HEK293 (cell line): ENCODE measurements around the gene RNF39.

Experiments used
- CTCF ChIA-PET: fragments of 350-600 bp; formaldehyde crosslinking; extraction: SDS; loops from one replicate; lab custom pipeline; 2021; ENCODE audit warnings: antibody characterized with exemption; lab: Yijun Ruan, JAX
- POLR2A ChIA-PET: fragments of 300-600 bp; formaldehyde crosslinking; extraction: SDS; loops from one replicate; lab custom pipeline; 2020; ENCODE audit warnings: antibody characterized with exemption, inconsistent platforms; lab: Yijun Ruan, JAX
- H3K27ac ChIP-seq: fragments of 200-500 bp; sonication (Bioruptor generic); 2 replicates; pipeline ENCODE4 v1.5.1; 2014; ENCODE audit warnings: low read depth, low read length, control low read depth, inconsistent platforms; ENCODE audit errors: extremely low read depth
- H3K36me3 ChIP-seq, 2 experiments: fragments of 200-500 bp in 1 of 2; sonication (Bioruptor generic) in 1 of 2; 1 replicate in 1 of 2; 2 replicates in 1 of 2; pipeline ENCODE4 v1.5.1; 2014 to 2017; ENCODE audit warnings: inconsistent platforms in 2 of 2, low read length in 2 of 2; ENCODE audit not compliant: control insufficient read depth in 2 of 2, insufficient read depth in 1 of 2
- H3K4me1 ChIP-seq: fragments of 200-500 bp; sonication (Bioruptor generic); 2 replicates; pipeline ENCODE4 v1.5.1; 2014; ENCODE audit warnings: mild to moderate bottlenecking, low read length, inconsistent platforms; ENCODE audit not compliant: control insufficient read depth, insufficient read depth
- H3K4me3 ChIP-seq: 2 replicates; pipeline ENCODE4 v1.5.1; 2011; ENCODE audit warnings: low read depth, mild to moderate bottlenecking, control low read depth, low read length, moderate library complexity
- H3K9me3 ChIP-seq: fragments of 200-500 bp; sonication (Bioruptor generic); 2 replicates; pipeline ENCODE4 v1.5.1; 2014; ENCODE audit warnings: low read depth, low read length, inconsistent platforms; ENCODE audit not compliant: control insufficient read depth, insufficient read depth
- KLF1 ChIP-seq: fragments of 450-650 bp; formaldehyde crosslinking; IDR thresholded peaks from 2 replicates; pipeline ENCODE4 v1.5.1; 2016; ENCODE audit warnings: missing biosample characterization, missing genetic modification characterization
- KLF8 ChIP-seq: fragments of 450-650 bp; formaldehyde crosslinking; IDR thresholded peaks from 2 replicates; pipeline ENCODE4 v1.5.1; 2016; ENCODE audit warnings: missing biosample characterization, missing genetic modification characterization
- KLF9 ChIP-seq: fragments of 450-650 bp; formaldehyde crosslinking; IDR thresholded peaks from 2 replicates; pipeline ENCODE4 v1.5.1; 2016; ENCODE audit warnings: missing biosample characterization, missing genetic modification characterization, low read depth
- OVOL3 ChIP-seq: fragments of 450-650 bp; formaldehyde crosslinking; IDR thresholded peaks from 2 replicates; pipeline ENCODE4 v1.5.1; 2016; ENCODE audit warnings: missing biosample characterization, missing genetic modification characterization
- TRIM28 ChIP-seq: IDR thresholded peaks from 2 replicates; pipeline ENCODE4 v1.6.1; 2011; ENCODE audit warnings: low read length, control low read depth, borderline replicate concordance
- ZFP37 ChIP-seq: fragments of 450-650 bp; formaldehyde crosslinking; IDR thresholded peaks from 2 replicates; pipeline ENCODE4 v1.5.1; 2016; ENCODE audit warnings: missing biosample characterization, missing genetic modification characterization
- ZNF138 ChIP-seq: fragments of 450-650 bp; formaldehyde crosslinking; IDR thresholded peaks from 2 replicates; pipeline ENCODE4 v1.5.1; 2016; ENCODE audit warnings: missing biosample characterization, missing genetic modification characterization, borderline replicate concordance
- ZNF175 ChIP-seq: fragments of 450-650 bp; formaldehyde crosslinking; IDR thresholded peaks from 2 replicates; pipeline ENCODE4 v1.5.1; 2016; ENCODE audit warnings: missing biosample characterization, missing genetic modification characterization
- ZNF324 ChIP-seq: fragments of 450-650 bp; formaldehyde crosslinking; IDR thresholded peaks from 2 replicates; pipeline ENCODE4 v1.5.1; 2016; ENCODE audit warnings: missing biosample characterization, missing genetic modification characterization
- ZNF391 ChIP-seq: fragments of 450-650 bp; formaldehyde crosslinking; IDR thresholded peaks from 2 replicates; pipeline ENCODE4 v1.5.1; 2016; ENCODE audit warnings: low read depth, missing biosample characterization, missing genetic modification characterization, borderline replicate concordance
- ZNF473 ChIP-seq: fragments of 450-650 bp; formaldehyde crosslinking; IDR thresholded peaks from 2 replicates; pipeline ENCODE4 v1.5.1; 2017; ENCODE audit warnings: missing biosample characterization, missing genetic modification characterization
- ZNF544 ChIP-seq: fragments of 450-650 bp; formaldehyde crosslinking; IDR thresholded peaks from 2 replicates; pipeline ENCODE4 v1.5.0; 2017; ENCODE audit warnings: missing biosample characterization, missing genetic modification characterization
- ZNF621 ChIP-seq: fragments of 450-650 bp; formaldehyde crosslinking; IDR thresholded peaks from 2 replicates; pipeline ENCODE4 v1.5.1; 2017; ENCODE audit warnings: missing biosample characterization, missing genetic modification characterization
- ZNF624 ChIP-seq: fragments of 450-650 bp; formaldehyde crosslinking; IDR thresholded peaks from 2 replicates; pipeline ENCODE4 v1.5.1; 2017; ENCODE audit warnings: missing biosample characterization, missing genetic modification characterization
- ZNF768 ChIP-seq: fragments of 450-650 bp; formaldehyde crosslinking; IDR thresholded peaks from 2 replicates; pipeline ENCODE4 v1.5.1; 2018; ENCODE audit warnings: missing biosample characterization, mild to moderate bottlenecking, missing genetic modification characterization
- ZNF791 ChIP-seq: fragments of 450-650 bp; formaldehyde crosslinking; IDR thresholded peaks from 2 replicates; pipeline ENCODE4 v1.5.1; 2016; ENCODE audit warnings: missing biosample characterization, missing genetic modification characterization
- ZNF837 ChIP-seq: fragments of 450-650 bp; formaldehyde crosslinking; IDR thresholded peaks from 2 replicates; pipeline ENCODE4 v1.5.1; 2016; ENCODE audit warnings: missing biosample characterization, missing genetic modification characterization
- ZSCAN23 ChIP-seq: fragments of 450-650 bp; formaldehyde crosslinking; IDR thresholded peaks from 2 replicates; pipeline ENCODE4 v1.5.1; 2016; ENCODE audit warnings: missing biosample characterization, missing genetic modification characterization
- TF ChIP-seq, protein P1 (sequence below): fragments of 450-650 bp; formaldehyde crosslinking; IDR thresholded peaks from 2 replicates; pipeline ENCODE4 v1.5.1; 2017; ENCODE audit warnings: missing biosample characterization, missing genetic modification characterization
- TF ChIP-seq, protein P2 (sequence below): fragments of 450-650 bp; formaldehyde crosslinking; IDR thresholded peaks from 2 replicates; pipeline ENCODE4 v1.5.1; 2016; ENCODE audit warnings: missing biosample characterization, missing genetic modification characterization, low read depth
- TF ChIP-seq, protein P3 (sequence below): fragments of 450-650 bp; formaldehyde crosslinking; IDR thresholded peaks from 2 replicates; pipeline ENCODE4 v1.5.1; 2016; ENCODE audit warnings: missing biosample characterization, missing genetic modification characterization, borderline replicate concordance
- TF ChIP-seq, protein P4 (sequence below): fragments of 450-650 bp; formaldehyde crosslinking; IDR thresholded peaks from 2 replicates; pipeline ENCODE4 v1.5.1; 2016; ENCODE audit warnings: missing biosample characterization, missing genetic modification characterization
- TF ChIP-seq, protein P5 (sequence below): fragments of 450-650 bp; formaldehyde crosslinking; IDR thresholded peaks from 2 replicates; pipeline ENCODE4 v1.5.1; 2017; ENCODE audit warnings: missing biosample characterization, mild to moderate bottlenecking, missing genetic modification characterization, moderate library complexity

The RNF39 gene

DNA sequence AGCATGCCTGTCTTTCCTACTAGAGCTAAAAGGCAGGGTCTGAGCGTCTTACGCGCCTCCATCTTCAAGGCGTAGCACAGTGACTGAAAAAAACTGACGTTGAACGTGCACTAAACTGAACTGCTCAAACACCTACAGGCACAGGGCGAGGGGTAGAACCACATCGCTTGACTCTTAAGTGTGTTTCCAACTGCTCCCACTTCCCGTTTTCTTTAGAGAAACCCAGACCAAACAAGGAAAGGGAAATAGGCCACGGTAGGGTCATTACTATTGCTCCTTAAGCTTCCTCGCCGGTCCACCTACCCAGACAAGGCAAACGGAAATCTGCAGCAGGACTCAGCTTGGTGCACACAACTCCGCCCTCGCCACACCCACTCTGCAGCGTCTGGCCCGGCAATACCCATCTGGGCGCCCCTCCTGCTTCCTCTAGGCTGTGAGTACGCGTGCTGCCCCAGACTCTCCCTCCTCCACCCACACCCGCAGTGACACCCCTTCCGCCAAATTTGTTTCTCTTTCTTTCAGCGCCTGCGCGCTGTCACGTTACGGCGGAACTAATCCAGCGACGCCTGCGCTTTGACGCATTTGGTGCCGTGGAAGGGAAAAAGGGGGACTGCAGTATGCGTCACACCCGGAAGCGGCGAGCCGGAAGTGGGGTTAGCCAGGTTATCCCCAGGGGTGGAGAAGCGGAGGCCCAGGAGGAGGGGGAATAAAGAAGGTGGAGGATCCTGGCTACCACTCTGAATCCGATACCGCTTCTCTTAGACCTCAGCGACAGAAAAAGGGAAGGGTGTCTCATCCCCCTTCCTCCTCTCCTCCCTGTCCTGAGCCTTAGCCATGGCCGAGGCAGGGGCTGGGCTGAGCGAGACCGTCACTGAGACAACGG is 8.8 kb downstream of the RNF39 start, which contains the start of gene PPP1R11:
PPP1R11 (plus strand) TSS at position 622 of the 883 bp plus-strand sequence; CDS start at position 835, 213 bp downstream.
- POLR2A ChIA-PET = interaction anchor here (0.8 to 3.6 kb wide), 7 partner anchors 8 to 147 kb away, joined by 3 to 26 read pairs (median 4); partner anchors contain the start of genes RNF39 and TRIM26
- peak within 1 kb of the TSS; percentile 83 for H3K4me3 ChIP-seq
- H3K9me3 ChIP-seq = no peaks in the 10 kb centered on the region
- H3K4me1 ChIP-seq = peaks cover 10% of the 10 kb centered on the region
- peak within 1 kb of the TSS; percentile 59 for H3K27ac ChIP-seq
- CTCF ChIA-PET = interaction anchor here (0.6 to 2.6 kb wide), 10 partner anchors 26 to 430 kb away, joined by 3 to 13 read pairs (median 5); no protein-coding TSS in a partner anchor
- peaks cover 18 to 45% of the 10 kb centered on the region in 2 experiments; a peak in 2 of 3 replicates for H3K36me3 ChIP-seq
- TF ChIP-seq ZNF837 (tag by site-specific recombination) (no peak), ZNF791 (no peak), ZNF324 (tag by site-specific recombination) (no peak; the same call in none of the 2 replicates), ZNF621 (no peak), ZNF175 (no peak), KLF9 (tag by site-specific recombination) (peak; percentile 99), ZNF624 (no peak), ZFP37 (no peak), ZSCAN23 (tag by site-specific recombination) (no peak), OVOL3 (no peak), ZNF473 (tag by site-specific recombination) (no peak), ZNF391 (tag by site-specific recombination) (0 out of 2 replicates have a peak, but pooled peaks have one; percentile 23), KLF1 (tag by site-specific recombination) (peak; percentile 92), KLF8 (tag by site-specific recombination) (peak; percentile 98), ZNF768 (no peak), ZNF544 (tag by site-specific recombination) (no peak), TRIM28 (no peak; the same call in 1 of the 2 replicates), ZNF138 (tag by site-specific recombination) (no peak)
- TF ChIP-seq, protein P1, sequence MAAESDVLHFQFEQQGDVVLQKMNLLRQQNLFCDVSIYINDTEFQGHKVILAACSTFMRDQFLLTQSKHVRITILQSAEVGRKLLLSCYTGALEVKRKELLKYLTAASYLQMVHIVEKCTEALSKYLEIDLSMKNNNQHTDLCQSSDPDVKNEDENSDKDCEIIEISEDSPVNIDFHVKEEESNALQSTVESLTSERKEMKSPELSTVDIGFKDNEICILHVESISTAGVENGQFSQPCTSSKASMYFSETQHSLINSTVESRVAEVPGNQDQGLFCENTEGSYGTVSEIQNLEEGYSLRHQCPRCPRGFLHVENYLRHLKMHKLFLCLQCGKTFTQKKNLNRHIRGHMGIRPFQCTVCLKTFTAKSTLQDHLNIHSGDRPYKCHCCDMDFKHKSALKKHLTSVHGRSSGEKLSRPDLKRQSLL (tag by site-specific recombination) = no peak
- TF ChIP-seq, protein P2, sequence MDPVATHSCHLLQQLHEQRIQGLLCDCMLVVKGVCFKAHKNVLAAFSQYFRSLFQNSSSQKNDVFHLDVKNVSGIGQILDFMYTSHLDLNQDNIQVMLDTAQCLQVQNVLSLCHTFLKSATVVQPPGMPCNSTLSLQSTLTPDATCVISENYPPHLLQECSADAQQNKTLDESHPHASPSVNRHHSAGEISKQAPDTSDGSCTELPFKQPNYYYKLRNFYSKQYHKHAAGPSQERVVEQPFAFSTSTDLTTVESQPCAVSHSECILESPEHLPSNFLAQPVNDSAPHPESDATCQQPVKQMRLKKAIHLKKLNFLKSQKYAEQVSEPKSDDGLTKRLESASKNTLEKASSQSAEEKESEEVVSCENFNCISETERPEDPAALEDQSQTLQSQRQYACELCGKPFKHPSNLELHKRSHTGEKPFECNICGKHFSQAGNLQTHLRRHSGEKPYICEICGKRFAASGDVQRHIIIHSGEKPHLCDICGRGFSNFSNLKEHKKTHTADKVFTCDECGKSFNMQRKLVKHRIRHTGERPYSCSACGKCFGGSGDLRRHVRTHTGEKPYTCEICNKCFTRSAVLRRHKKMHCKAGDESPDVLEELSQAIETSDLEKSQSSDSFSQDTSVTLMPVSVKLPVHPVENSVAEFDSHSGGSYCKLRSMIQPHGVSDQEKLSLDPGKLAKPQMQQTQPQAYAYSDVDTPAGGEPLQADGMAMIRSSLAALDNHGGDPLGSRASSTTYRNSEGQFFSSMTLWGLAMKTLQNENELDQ (tag by site-specific recombination) = no peak
- TF ChIP-seq, protein P3, sequence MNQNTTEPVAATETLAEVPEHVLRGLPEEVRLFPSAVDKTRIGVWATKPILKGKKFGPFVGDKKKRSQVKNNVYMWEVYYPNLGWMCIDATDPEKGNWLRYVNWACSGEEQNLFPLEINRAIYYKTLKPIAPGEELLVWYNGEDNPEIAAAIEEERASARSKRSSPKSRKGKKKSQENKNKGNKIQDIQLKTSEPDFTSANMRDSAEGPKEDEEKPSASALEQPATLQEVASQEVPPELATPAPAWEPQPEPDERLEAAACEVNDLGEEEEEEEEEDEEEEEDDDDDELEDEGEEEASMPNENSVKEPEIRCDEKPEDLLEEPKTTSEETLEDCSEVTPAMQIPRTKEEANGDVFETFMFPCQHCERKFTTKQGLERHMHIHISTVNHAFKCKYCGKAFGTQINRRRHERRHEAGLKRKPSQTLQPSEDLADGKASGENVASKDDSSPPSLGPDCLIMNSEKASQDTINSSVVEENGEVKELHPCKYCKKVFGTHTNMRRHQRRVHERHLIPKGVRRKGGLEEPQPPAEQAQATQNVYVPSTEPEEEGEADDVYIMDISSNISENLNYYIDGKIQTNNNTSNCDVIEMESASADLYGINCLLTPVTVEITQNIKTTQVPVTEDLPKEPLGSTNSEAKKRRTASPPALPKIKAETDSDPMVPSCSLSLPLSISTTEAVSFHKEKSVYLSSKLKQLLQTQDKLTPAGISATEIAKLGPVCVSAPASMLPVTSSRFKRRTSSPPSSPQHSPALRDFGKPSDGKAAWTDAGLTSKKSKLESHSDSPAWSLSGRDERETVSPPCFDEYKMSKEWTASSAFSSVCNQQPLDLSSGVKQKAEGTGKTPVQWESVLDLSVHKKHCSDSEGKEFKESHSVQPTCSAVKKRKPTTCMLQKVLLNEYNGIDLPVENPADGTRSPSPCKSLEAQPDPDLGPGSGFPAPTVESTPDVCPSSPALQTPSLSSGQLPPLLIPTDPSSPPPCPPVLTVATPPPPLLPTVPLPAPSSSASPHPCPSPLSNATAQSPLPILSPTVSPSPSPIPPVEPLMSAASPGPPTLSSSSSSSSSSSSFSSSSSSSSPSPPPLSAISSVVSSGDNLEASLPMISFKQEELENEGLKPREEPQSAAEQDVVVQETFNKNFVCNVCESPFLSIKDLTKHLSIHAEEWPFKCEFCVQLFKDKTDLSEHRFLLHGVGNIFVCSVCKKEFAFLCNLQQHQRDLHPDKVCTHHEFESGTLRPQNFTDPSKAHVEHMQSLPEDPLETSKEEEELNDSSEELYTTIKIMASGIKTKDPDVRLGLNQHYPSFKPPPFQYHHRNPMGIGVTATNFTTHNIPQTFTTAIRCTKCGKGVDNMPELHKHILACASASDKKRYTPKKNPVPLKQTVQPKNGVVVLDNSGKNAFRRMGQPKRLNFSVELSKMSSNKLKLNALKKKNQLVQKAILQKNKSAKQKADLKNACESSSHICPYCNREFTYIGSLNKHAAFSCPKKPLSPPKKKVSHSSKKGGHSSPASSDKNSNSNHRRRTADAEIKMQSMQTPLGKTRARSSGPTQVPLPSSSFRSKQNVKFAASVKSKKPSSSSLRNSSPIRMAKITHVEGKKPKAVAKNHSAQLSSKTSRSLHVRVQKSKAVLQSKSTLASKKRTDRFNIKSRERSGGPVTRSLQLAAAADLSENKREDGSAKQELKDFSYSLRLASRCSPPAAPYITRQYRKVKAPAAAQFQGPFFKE = no peak
- TF ChIP-seq, protein P4, sequence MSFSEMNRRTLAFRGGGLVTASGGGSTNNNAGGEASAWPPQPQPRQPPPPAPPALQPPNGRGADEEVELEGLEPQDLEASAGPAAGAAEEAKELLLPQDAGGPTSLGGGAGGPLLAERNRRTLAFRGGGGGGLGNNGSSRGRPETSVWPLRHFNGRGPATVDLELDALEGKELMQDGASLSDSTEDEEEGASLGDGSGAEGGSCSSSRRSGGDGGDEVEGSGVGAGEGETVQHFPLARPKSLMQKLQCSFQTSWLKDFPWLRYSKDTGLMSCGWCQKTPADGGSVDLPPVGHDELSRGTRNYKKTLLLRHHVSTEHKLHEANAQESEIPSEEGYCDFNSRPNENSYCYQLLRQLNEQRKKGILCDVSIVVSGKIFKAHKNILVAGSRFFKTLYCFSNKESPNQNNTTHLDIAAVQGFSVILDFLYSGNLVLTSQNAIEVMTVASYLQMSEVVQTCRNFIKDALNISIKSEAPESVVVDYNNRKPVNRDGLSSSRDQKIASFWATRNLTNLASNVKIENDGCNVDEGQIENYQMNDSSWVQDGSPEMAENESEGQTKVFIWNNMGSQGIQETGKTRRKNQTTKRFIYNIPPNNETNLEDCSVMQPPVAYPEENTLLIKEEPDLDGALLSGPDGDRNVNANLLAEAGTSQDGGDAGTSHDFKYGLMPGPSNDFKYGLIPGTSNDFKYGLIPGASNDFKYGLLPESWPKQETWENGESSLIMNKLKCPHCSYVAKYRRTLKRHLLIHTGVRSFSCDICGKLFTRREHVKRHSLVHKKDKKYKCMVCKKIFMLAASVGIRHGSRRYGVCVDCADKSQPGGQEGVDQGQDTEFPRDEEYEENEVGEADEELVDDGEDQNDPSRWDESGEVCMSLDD = peak; percentile 99
- TF ChIP-seq, protein P5, sequence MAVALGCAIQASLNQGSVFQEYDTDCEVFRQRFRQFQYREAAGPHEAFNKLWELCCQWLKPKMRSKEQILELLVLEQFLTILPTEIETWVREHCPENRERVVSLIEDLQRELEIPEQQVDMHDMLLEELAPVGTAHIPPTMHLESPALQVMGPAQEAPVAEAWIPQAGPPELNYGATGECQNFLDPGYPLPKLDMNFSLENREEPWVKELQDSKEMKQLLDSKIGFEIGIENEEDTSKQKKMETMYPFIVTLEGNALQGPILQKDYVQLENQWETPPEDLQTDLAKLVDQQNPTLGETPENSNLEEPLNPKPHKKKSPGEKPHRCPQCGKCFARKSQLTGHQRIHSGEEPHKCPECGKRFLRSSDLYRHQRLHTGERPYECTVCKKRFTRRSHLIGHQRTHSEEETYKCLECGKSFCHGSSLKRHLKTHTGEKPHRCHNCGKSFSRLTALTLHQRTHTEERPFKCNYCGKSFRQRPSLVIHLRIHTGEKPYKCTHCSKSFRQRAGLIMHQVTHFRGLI (tag by site-specific recombination) = 0 out of 2 replicates have a peak, but pooled peaks have one; percentile 22
